MG63 (cell line): ENCODE measurements around the gene MYRIP. TPM values are rescaled to one million over a fixed set of nuclear protein-coding genes. Genes with fewer than 3 reads are reported as not detected.
A peak's percentile ranks its signal among the peaks of the same experiment; 100 is the strongest.

Experiments used
- DNase-seq: peaks from one replicate; pipeline ENCODE4 v3.0.0-alpha.2; 2020
- H3K27me3 ChIP-seq: fragments of 250-450 bp; sonication (Bioruptor Pico); 2 replicates; pipeline ENCODE4 v1.5.1; 2020; ENCODE audit warnings: mild to moderate bottlenecking, moderate library complexity
- H3K36me3 ChIP-seq: fragments of 250-450 bp; sonication (Bioruptor Pico); 2 replicates; pipeline ENCODE4 v1.5.1; 2020; ENCODE audit warnings: mild to moderate bottlenecking, moderate library complexity
- H3K4me3 ChIP-seq: fragments of 250-450 bp; sonication (Bioruptor Pico); 2 replicates; pipeline ENCODE4 v1.5.1; 2020; ENCODE audit warnings: mild to moderate bottlenecking, moderate library complexity
- H3K9me3 ChIP-seq: fragments of 250-450 bp; sonication (Bioruptor Pico); 2 replicates; pipeline ENCODE4 v1.5.1; 2020; ENCODE audit warnings: mild to moderate bottlenecking, moderate library complexity
- total RNA-seq: library from RNA; depleted of rRNA; stranded (reverse); fragments of >200 nt; shearing (Covaris generic); gene quantifications from 2 replicates; pipeline ENCODE4 v1.2.3, GENCODE V29; 2014; ENCODE audit warnings: low replicate concordance

MYRIP gene
- total RNA-seq, 1 experiment from 2014 or later = 2.6 TPM

GRCh38 chr3:40302784-40303183, 493.4 kb downstream of the MYRIP start:
- DNase-seq = no peak
- H3K9me3 ChIP-seq = no peaks in the 10 kb centered on the region

GRCh38 chr3:40304352-40304751, 494.9 kb downstream of the MYRIP start:
- Histone ChIP-seq H3K36me3 (no peaks in the 10 kb centered on the region), H3K4me3 (no peak overlapping the region), H3K9me3 (no peaks in the 10 kb centered on the region), H3K27me3 (no peaks in the 10 kb centered on the region)
- no peak for DNase-seq

More at GRCh38 chr3:40302784-40303183, 493.4 kb downstream of the MYRIP start:
- Histone ChIP-seq H3K27me3 (no peaks in the 10 kb centered on the region), H3K4me3 (no peak overlapping the region), H3K36me3 (no peaks in the 10 kb centered on the region)

- DNase-seq = no peak
- no peak overlapping the region for H3K4me3 ChIP-seq
- no peaks in the 10 kb centered on the region for H3K27me3 ChIP-seq
- H3K9me3 ChIP-seq = no peaks in the 10 kb centered on the region
- H3K36me3 ChIP-seq = peaks cover 5% of the 10 kb centered on the region
Observed at GRCh38 chr3:40306336-40306735, 496.9 kb downstream of the MYRIP start.

DNA sequence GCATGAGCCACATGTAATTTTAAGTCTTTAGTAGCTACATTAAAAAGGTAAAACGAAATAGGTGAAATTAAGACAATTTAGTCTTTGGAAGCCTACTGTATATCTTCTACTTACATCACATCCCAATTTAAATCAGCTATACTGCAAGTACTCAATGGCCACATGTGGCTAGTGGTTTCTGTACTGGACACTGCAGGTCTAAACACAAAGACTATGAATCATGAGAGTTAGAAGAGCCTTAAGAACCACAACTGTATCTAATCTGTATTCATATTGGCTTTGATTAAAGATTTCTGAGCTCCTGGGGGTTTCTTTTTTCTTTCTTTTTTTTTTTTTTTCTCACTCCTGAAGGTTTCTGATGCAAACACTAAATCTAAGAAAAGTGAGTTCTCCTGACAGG, 497.8 kb downstream of the MYRIP start:
- no peaks in the 10 kb centered on the region for H3K27me3 ChIP-seq
- DNase-seq = no peak

DNA sequence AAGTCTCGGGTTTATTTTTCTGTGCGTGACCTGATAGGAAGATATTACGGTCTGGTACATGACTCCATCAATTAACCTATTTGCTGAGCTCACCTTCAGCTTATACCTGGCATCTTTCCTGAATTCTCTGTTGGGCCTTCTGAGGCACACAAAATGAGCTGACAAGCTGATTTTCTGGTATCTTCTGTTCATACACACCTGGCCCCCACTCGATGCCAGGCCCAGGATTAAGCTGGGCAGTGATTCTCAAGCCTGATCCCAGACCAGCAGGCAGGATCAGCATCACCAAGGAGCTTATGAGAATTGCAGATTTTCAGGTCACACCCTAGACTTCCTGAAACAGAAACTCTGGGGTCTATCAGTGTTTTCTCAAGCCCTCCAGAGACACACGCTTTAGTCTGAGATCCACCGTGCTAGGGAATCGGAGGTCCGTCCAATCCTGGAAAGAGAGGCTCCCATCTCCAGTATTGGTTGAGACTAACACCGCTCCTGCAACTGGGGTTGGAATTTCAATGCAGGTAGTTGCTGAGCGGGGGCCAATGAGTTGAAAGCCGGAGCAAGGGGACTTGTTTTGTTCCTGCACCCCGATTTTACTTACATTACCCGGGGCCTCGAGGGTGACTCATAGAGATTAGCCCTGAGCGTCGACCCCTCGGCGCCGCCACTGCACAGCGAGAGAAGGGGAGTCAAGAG, 499.5 kb downstream of the MYRIP start:
- peak overlapping the region; percentile 94 for H3K4me3 ChIP-seq
- DNase-seq = no peak
- H3K9me3 ChIP-seq = no peaks in the 10 kb centered on the region
- H3K27me3 ChIP-seq = no peaks in the 10 kb centered on the region
- H3K36me3 ChIP-seq = peaks cover 22% of the 10 kb centered on the region

More for the DNA sequence above, 497.8 kb downstream of the MYRIP start:
- no peaks in the 10 kb centered on the region for H3K9me3 ChIP-seq
- H3K36me3 ChIP-seq = peaks cover 13% of the 10 kb centered on the region
- no peak overlapping the region for H3K4me3 ChIP-seq

DNA sequence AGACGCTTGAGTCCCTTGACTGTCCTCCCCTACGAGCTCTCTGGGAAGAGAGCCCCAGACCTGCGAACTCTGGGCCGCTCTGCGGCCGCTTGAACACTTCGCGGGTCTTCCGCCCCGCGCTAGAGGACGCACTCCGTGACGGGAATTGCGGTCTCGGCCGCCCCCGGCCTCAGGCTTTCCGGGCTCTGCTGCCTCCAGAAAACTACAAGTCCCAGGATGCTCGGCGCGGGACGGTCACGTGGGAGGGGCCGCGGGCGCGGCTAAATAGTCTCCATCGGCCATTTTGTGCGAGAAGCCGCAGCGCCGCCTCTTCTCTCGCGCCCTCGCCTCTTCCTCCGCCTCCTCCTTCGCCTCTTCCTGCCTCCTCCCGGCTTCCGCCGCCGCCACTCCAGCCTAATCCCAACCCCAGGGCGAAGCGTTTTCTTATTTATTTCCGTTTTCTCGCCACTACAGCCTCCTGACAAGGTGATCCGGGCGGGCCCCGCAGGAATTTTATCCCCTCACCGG, 500.1 kb downstream of the MYRIP start, which contains the start of gene EIF1B:
TSS of gene EIF1B (plus strand) at position 290 of the 507 bp plus-strand sequence. CDS start 235 bp downstream, outside the sequence.
- DNase-seq = peak; percentile 93

More for the DNA sequence above, 500.1 kb downstream of the MYRIP start, which contains the start of gene EIF1B:
- H3K36me3 ChIP-seq = peaks cover 22% of the 10 kb centered on the region
- no peaks in the 10 kb centered on the region for H3K27me3 ChIP-seq
- H3K4me3 ChIP-seq = peak within 1 kb of the TSS; percentile 94
- H3K9me3 ChIP-seq = no peaks in the 10 kb centered on the region
